ENCODE results near the gene TMIGD2. TPM values are rescaled to one million over a fixed set of nuclear protein-coding genes. Genes with fewer than 3 reads are reported as not detected.
"Not testable (repeated sequence)": the region's sequence is repeated elsewhere in the genome, so short reads cannot be mapped to it uniquely, and the experiment has no call there.

Gene TMIGD2
- total and polyA plus RNA-seq, 2 experiments from 2014 or later, result not detected

DNA sequence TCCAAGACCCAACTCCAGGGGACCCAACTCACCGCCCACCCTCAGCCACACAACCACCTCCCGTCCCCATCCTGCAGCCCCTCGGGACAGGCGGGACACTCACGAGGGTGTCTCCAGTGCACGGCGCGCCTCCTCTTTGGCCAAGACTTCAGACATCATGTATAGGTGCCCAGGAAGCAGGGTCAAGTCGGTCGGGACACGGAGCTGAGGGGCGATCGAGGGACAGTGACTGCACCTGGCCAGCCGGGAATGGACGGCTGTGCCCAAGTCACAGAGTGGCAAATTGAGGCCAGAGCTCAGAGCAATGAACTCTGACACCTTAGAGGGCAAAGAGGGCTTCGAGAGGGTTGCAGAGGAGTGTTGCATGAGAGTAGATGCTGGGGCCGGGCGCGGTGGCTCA, 27.7 kb upstream of the TMIGD2 start:
- TF ChIP-seq CTCF (IDR thresholded peaks at IDR 0.05; ENCODE audit: poor library complexity) (no peak), EZH2 (IDR thresholded peaks at IDR 0.05; ENCODE audit: borderline replicate concordance) (no peak), EZH2phosphoT487 (IDR thresholded peaks at IDR 0.05; ENCODE audit: low read depth, severe bottlenecking, unreplicated experiment) (no peak)
- WGBS (ENCODE audit: low lambda C conversion rate, missing lambda C conversion rate), result 97% methylated on average over 17 of the region's 19 CpGs

DNA sequence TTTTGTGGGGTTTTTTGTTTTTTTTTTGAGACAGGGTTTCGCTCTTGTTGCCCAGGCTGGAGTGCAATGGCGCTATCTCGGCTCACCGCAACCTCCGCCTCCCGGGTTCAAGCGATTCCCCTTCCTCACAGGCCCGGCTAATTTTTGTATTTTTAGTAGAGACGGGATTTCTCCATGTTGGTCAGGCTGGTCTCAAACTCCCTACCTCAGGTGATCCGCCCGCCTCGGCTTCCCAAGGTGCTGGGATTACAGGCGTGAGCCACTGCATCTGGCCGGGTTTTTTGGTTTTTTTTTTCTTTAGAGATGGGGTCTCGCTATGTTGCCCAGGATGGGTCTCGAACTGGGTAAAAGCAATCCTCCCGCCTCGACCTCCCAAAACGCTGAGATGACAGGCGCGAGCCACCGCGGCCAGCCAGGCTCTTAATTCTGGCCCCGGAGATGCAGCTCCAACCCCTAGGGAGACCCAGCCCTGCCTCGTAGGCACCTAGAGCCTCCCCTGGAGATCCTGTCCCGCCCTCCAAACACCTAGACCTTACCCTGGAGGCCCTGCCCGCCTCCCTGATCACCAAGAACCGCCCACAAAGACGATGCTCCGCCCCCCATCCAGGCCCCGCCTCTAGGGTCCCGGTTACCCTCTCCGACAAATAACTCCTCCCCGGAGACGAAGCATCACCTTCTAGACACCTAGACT, 26.9 kb upstream of the TMIGD2 start:
- H3K36me3 ChIP-seq (replicated peaks; ENCODE audit: insufficient read depth, low read depth); H3K27me3 ChIP-seq; H3K9me2 ChIP-seq (replicated peaks; ENCODE audit: insufficient read depth); H3K27ac ChIP-seq; H3K79me2 ChIP-seq; H4K20me1 ChIP-seq (ENCODE audit: insufficient read depth, poor library complexity, severe bottlenecking); H3K9me3 ChIP-seq (ENCODE audit: low read depth): not testable (repeated sequence)
- DNase-seq (ENCODE audit: low spot score), result peak; percentile 30
- H3K4me1 ChIP-seq (ENCODE audit: insufficient read depth), result peaks cover 12% of the 10 kb centered on the region
- H2AFZ ChIP-seq, result peak overlapping the region; percentile 42
- H3K4me3 ChIP-seq, result peak overlapping the region; percentile 30
- peak overlapping the region; percentile 82 for H3K4me2 ChIP-seq
- WGBS (ENCODE audit: low lambda C conversion rate, missing lambda C conversion rate), result 78% methylated on average over 33 of the region's 35 CpGs

More for the DNA sequence above, 27.7 kb upstream of the TMIGD2 start:
- no peaks in the 10 kb centered on the region for H3K9me3 ChIP-seq (ENCODE audit: low read depth)
- no peaks in the 10 kb centered on the region for H4K20me1 ChIP-seq (ENCODE audit: insufficient read depth, poor library complexity, severe bottlenecking)
- no peak overlapping the region for H3K27ac ChIP-seq
- H3K36me3 ChIP-seq (replicated peaks; ENCODE audit: insufficient read depth, low read depth), result no peaks in the 10 kb centered on the region
- no peaks in the 10 kb centered on the region for H3K9me2 ChIP-seq (replicated peaks; ENCODE audit: insufficient read depth)
- H2AFZ ChIP-seq, result no peak overlapping the region
- no peak overlapping the region for H3K4me2 ChIP-seq
- no peak for DNase-seq (ENCODE audit: low spot score)
- no peaks in the 10 kb centered on the region for H3K79me2 ChIP-seq
- H3K27me3 ChIP-seq, result no peaks in the 10 kb centered on the region
- H3K4me1 ChIP-seq (ENCODE audit: insufficient read depth), result peaks cover 12% of the 10 kb centered on the region
- H3K4me3 ChIP-seq, result no peak overlapping the region

DNA sequence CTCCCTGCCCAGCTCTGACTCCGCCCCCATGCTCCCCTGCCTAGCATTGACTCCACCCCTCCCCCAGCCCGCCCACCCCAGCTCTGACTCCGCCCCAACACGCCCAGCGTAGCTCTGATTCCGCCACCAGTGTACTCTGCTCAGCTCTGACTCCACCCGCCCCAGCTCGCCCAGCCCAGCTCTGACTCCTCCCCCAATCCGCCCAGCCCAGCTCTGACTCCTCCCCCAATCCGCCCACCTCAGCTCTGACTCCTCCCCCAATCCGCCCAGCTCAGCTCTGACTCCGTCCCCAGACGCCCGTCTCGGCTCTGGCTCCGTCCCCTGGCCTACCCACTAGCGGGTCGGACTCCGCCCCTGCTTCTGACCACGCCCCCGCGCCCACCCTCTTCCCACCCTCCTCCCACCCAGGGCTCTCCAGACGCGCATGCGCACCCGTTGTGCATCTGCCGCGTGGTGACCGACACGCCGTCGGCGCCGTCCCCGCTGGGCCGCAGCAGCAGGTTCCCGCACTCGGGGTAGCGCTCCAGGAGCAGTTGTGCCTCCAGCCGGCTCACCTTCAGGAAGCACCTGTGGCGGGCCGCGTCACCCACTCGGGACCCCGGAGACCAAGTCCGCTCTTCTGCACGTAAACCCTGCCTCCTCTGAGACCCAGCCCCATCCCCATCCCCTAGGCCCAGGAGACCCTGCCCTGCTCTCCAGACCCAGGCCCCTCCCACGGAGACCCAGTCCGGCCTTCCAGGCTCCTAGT, 26.2 kb upstream of the TMIGD2 start:
- H3K4me2 ChIP-seq, result peak overlapping the region; percentile 88
- TF ChIP-seq CTCF (IDR thresholded peaks at IDR 0.05; ENCODE audit: poor library complexity) (no peak), EZH2 (IDR thresholded peaks at IDR 0.05; ENCODE audit: borderline replicate concordance) (no peak), EZH2phosphoT487 (IDR thresholded peaks at IDR 0.05; ENCODE audit: low read depth, severe bottlenecking, unreplicated experiment) (no peak)

DNA sequence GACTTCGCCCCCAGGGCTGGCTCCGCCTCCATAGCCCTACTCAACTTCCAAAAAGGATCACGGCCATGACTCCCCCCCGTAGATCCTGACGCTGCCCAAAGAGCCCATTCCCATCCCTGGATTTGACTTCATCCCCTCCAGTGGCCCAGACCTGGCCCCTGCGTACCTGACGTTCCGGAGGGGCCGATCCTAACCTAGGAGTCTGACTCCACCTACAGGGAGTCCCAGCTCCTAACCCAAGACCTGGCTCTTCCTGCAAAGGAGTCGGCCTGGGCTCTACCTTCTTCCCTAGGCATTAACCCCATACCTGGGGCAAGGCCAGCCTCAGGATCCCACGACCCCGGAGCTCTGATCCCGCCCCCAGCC, 25.7 kb upstream of the TMIGD2 start:
- Histone ChIP-seq H3K4me2 (peak overlapping the region; percentile 88), H3K4me3 (peak overlapping the region; percentile 28), H3K27me3 (no peaks in the 10 kb centered on the region), H3K9me2 (replicated peaks; ENCODE audit: insufficient read depth) (no peaks in the 10 kb centered on the region), H3K79me2 (no peaks in the 10 kb centered on the region), H3K9me3 (ENCODE audit: low read depth) (no peaks in the 10 kb centered on the region), H2AFZ (peak overlapping the region; percentile 55), H3K4me1 (ENCODE audit: insufficient read depth) (peaks cover 12% of the 10 kb centered on the region), H3K36me3 (replicated peaks; ENCODE audit: insufficient read depth, low read depth) (no peaks in the 10 kb centered on the region), H3K27ac (peak overlapping the region; percentile 37), H4K20me1 (ENCODE audit: insufficient read depth, poor library complexity, severe bottlenecking) (no peaks in the 10 kb centered on the region)
- no peak for DNase-seq (ENCODE audit: low spot score)
- TF ChIP-seq EZH2 (IDR thresholded peaks at IDR 0.05; ENCODE audit: borderline replicate concordance) (no peak), EZH2phosphoT487 (IDR thresholded peaks at IDR 0.05; ENCODE audit: low read depth, severe bottlenecking, unreplicated experiment) (no peak), CTCF (IDR thresholded peaks at IDR 0.05; ENCODE audit: poor library complexity) (no peak)
- WGBS (ENCODE audit: low lambda C conversion rate, missing lambda C conversion rate), result 21% methylated on average over 13 of the region's 13 CpGs

More for the DNA sequence above, 26.2 kb upstream of the TMIGD2 start:
- H3K9me2 ChIP-seq (replicated peaks; ENCODE audit: insufficient read depth), result no peaks in the 10 kb centered on the region
- H3K27me3 ChIP-seq, result no peaks in the 10 kb centered on the region
- no peaks in the 10 kb centered on the region for H4K20me1 ChIP-seq (ENCODE audit: insufficient read depth, poor library complexity, severe bottlenecking)
- H3K9me3 ChIP-seq (ENCODE audit: low read depth), result no peaks in the 10 kb centered on the region
- no peaks in the 10 kb centered on the region for H3K79me2 ChIP-seq
- WGBS (ENCODE audit: low lambda C conversion rate, missing lambda C conversion rate), result 9% methylated on average over 30 of the region's 49 CpGs
- DNase-seq (ENCODE audit: low spot score), result peak; percentile 97
- peaks cover 12% of the 10 kb centered on the region for H3K4me1 ChIP-seq (ENCODE audit: insufficient read depth)
- H2AFZ ChIP-seq, result peak overlapping the region; percentile 55
- no peak overlapping the region for H3K27ac ChIP-seq
- no peaks in the 10 kb centered on the region for H3K36me3 ChIP-seq (replicated peaks; ENCODE audit: insufficient read depth, low read depth)
- H3K4me3 ChIP-seq, result peak overlapping the region; percentile 30
